D721Med (cell line): ENCODE data around the gene GCGR.

Source experiments
- DNase-seq: peaks from one replicate; pipeline ENCODE4 v3.0.0; 2011; ENCODE audit warnings: low spot score; ENCODE audit not compliant: insufficient read length
- FAIRE-seq: peaks from 2 replicates; lab custom pipeline; 2011; peaks lifted over from hg19 to GRCh38; lab: Jason Lieb, UNC
- CTCF ChIP-seq: IDR thresholded peaks from 2 replicates; pipeline ENCODE4 v1.5.1; 2012; ENCODE audit warnings: mild to moderate bottlenecking, control low read depth; ENCODE audit not compliant: insufficient read depth; ENCODE audit errors: missing control alignments

Gene GCGR

GRCh38 chr17:81845881-81846742 is 42.2 kb downstream of the GCGR start:
- DNase-seq = no peak
- no peak for TF ChIP-seq CTCF
- FAIRE-seq = no peak

GRCh38 chr17:81846743-81847689 is 43.1 kb downstream of the GCGR start:
- DNase-seq (no peak), FAIRE-seq (no peak)
- TF ChIP-seq CTCF = no peak

DNA sequence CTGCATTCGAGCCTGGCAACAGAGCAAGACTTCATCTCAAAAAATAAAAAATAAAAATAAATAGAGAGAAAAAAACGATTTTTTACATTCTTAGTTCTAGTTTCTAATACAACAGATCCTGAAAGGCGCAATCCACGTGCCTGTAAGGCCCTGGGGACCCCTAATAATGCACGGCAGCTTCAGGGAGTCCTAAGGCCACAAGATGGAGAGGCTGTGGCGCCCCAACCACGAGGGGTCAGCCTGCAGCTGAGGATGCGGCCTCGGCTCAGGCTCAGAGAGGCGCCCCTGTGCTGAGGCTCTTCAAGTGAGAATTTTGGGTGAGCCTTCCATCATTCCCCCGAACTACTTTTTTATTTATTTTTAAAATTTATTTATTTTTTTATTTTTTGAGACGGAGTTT is 45.5 kb downstream of the GCGR start:
- FAIRE-seq (no peak), DNase-seq (no peak)
- TF ChIP-seq CTCF = no peak

- no peak for TF ChIP-seq CTCF
- no peak for DNase-seq
- FAIRE-seq = no peak
Measured at GRCh38 chr17:81851423-81851822, 47.5 kb downstream of the GCGR start.

GRCh38 chr17:81852237-81852636 is 48.3 kb downstream of the GCGR start:
- no peak for TF ChIP-seq CTCF
- DNase-seq (no peak), FAIRE-seq (no peak)

DNA sequence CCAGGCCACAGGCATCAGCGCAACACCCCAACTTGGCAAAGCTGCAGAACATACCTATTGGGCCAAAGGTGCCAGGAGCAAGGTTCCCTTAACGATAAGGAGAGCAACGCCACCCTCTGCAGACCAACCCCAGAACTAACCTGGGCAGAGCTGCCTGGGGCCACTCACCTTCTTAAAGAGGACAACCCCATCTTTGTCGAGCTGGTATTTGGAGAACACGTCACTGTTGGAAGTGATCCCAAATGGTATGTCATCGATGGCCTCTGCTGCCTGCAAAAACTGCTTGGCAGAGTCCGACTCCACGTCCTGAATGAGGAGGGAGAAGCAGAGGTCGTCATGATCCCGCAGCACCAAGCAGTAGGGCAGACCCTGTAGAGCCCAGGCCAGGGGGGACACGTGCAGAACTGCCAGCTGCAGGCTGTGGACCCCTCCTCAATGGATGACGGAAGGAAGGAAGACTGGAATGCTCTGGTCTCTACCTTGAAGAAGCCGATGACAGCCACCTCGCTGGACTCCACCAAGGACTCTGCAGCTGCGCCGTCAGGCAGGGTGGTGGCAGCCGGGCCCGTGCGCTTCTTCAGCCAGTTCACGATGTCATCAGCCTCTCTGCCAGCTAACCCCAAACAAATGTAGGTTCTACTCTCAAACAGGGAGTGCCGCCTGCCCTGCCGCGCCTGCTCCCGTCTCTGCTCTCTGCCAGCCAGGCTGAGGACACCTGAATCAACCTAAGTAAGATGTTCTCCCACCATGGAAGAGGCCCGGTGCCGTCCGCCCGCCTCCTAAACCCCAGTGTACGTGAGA is 51.2 kb downstream of the GCGR start:
- DNase-seq (no peak), FAIRE-seq (no peak)
- peak; percentile 14 for TF ChIP-seq CTCF
